GM21423 (cell line): ENCODE data around the gene KCNQ1.

Experiments
- ATAC-seq: cut with Tn5 transposase; IDR thresholded peaks from one replicate; pipeline ENCODE4 v1.9.1; 2021; ENCODE audit warnings: mild to moderate bottlenecking, moderate library complexity; ENCODE audit not compliant: unreplicated experiment

The KCNQ1 gene

DNA sequence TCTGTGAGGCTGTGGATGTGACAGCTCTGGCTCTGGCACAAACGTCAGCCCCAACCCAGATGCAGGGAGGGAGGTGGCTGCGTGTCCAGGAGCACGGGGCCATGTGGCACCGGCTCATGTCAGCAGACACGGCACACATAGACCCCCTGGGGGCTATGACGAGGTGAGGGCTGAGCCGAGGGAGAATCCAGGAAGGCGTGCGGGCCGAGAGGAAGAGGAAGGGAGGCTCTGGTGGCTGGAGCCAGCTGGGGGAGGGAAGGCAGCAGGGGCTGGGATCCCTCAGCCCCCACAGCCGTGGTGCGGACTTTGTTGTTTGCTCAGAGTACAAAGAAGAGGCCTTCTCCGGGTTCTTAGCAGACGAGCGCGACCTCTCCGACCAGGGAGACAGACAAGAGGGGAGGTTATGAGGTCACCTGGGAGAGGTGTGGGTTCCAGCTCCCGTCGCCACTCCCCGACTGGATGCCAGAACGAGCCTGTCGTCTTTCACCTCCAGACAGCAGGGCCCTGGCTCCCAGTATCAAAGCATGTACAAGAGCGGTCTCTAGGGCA is 394.7 kb downstream of the KCNQ1 start:
- ATAC-seq = no peak

- no peak for ATAC-seq
Observed at GRCh38 chr11:2841411-2842190, 396.8 kb downstream of the KCNQ1 start.

DNA sequence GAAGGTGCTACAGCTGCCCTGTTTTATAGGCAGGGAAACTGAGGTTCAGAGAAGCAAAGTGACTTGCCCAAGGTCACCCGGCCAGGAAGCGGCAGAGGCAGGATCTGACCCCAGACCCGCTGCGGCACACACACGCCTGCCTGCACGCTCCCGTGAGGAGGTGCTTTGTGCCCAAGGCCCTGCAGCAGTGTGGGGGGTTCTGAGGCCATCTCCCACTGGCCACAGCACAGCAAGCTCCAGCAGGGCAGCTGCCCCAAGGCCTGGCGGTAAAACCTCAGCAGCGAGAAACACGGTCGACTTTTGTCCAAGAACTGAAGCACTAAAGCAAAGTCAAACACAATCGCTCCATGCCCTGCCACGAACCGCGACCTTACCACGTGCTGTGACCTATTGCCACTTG is 398.1 kb downstream of the KCNQ1 start:
- no peak for ATAC-seq

- no peak for ATAC-seq
Observed at GRCh38 chr11:2843551-2843950, 398.7 kb downstream of the KCNQ1 start.

GRCh38 chr11:2844116-2844842 is 399.5 kb downstream of the KCNQ1 start:
- no peak for ATAC-seq

DNA sequence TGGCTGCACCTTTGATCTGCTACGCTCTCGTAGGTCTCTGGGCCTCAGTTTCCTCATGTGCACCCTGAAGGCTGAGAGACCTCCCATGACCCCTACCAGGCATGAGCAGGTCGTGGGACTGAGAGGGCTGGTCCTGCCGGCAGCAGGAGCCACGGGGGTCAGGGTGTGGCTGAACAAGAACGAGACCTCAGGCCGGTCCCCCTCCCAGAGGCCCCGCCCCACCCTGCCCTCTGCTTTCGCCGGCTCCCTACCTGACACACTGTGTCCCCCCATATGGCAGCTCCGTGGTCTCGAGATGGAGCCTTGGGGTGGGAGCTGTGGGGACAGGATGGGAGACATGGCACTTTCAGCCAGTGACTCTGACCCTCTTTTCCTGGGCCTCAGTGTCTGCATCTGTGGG is 400.2 kb downstream of the KCNQ1 start:
- no peak for ATAC-seq

- no peak for ATAC-seq
Observed at GRCh38 chr11:2846056-2846455, 401.2 kb downstream of the KCNQ1 start.

DNA sequence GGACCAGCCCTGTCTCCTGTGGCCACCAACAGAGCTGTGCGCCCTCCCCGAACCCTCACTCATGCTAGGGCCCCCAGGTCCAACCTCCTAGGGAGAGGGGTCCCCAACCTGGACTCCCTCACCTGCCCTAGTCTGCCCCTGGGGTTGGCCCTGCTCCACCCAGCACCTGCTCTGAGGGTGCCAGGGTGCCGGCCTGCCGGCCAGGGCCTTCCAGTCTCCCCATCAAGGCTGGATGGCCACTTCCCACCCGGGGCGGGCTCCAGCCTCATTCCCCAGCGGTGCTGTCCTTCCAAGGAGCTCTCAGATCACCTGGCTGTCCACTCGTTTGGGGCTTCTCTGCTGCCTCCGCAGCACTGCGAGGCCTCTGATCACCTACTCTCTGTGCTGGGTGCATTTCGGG is 401.7 kb downstream of the KCNQ1 start:
- ATAC-seq = no peak

- no peak for ATAC-seq
Observed at GRCh38 chr11:2847561-2847960, 402.8 kb downstream of the KCNQ1 start.

- no peak for ATAC-seq
Observed at GRCh38 chr11:2848497-2848896, 403.7 kb downstream of the KCNQ1 start.

DNA sequence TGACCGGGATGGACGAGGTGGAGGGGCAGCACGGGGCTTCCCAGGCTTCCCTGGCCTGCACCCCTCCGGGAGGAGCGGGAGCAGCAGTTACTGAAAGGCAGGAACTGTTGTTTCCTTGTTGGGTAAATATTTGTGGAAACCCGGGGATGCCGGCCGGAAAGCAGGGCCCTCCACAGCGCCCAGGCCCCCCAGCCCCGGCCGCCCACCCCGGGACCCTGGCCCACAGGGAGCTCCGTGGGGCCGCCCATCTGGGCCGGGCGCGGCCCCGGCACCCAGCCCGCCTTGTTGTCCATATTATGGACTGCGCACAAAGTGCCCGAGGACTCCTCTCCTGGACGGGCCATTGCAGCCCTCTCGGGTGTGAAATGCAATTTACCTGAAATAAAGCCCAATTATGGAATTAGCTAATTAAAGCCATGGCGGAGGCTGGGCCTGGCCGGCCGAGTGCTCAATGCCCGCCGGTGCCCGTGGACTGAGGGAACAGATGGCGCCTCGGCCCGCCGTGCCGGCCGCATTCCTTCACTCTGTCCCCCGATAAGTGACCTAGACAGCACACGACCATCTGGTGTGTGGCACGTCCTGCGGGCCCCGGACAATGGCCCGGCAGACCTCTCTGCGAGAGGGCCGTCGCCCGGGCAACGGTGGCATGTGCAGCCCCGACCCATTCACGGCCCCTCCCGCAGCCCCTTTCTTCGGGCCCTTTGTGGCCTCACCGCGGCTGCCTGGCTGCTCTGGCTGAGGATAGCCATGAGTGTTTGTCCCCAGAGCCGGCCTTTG is 405.4 kb downstream of the KCNQ1 start:
- ATAC-seq = no peak

DNA sequence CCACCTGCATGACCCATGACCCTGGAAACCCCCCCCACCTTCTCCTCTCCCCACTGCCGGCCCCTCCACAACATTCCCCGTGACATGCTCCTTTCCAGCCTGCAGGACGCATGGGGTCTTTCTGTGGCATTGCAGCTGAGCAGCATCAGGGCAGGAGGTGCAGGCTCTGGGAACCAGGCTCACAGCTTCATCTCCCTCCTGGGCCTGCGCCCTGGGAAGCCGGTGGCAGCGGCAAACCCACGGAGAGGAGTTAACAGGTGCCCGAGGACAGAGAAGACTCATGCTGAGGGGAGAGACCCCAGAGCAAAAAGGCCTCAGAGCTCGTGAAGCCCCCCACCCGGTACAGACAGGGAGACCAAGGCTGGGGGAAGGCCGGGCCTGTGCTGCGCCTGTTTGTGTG is 408.6 kb downstream of the KCNQ1 start:
- ATAC-seq = no peak

DNA sequence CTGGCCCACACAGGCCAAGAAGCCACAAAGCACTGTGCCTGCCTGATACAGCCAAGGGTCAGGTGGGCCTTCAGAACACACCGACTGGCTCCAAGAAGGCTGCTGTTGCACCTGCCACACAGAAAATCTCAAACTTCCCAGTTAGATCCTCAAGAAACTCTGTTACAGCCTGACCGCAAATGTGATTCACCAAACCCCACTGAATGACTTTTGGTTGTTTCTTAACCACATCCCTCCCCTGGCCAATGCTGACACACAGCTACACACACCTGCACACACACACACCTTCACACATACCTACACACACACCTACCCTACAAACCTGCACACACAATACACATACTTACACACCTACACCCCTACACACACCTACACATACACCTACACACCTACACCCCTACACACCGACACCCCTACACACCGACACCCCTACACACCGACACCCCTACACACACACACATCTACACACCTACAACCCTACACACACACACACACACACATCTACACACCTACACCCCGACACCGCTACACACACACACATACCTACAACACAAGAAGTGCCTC is 409.3 kb downstream of the KCNQ1 start:
- no peak for ATAC-seq

GRCh38 chr11:2855162-2855561 is 410.4 kb downstream of the KCNQ1 start:
- ATAC-seq = no peak

DNA sequence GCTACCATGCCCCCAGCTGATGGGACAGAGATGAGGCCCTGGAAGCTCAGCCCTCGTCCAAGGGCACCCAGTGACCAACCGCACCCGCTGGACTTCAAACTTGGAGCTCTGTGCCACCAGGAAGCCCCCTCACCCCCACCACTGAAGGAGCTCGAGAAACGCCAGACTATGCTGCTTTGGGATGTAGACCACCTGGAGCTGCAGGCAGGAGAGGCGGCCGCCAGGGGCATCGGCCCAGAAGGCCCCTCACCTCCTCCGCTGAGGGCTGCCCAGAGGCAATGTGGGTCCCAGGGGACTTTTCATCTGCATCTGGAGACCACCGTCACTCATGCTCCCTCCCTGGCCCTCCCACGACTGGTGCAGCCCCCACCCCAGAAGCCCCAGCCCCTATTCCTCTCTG is 412.5 kb downstream of the KCNQ1 start:
- no peak for ATAC-seq

DNA sequence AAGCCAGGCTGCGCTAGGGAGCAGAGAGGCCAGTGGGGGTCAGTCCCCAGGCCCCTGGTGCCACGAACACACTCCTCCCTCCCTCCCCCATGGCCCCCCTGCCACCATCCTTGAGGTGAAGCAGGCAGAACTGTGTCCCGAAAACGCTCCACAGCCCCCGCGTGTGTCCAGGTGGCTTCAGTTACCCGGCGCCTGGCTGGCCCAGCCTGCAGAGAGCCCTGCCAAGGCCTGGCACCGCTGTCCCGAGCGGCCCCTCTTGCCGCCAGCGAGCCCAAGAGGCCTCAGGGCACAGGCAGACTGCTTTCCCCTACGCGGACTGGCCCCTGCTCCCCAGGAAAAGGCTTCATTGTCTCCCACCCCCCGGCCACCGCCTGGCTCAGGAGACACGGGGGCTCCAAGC is 413.1 kb downstream of the KCNQ1 start:
- no peak for ATAC-seq

DNA sequence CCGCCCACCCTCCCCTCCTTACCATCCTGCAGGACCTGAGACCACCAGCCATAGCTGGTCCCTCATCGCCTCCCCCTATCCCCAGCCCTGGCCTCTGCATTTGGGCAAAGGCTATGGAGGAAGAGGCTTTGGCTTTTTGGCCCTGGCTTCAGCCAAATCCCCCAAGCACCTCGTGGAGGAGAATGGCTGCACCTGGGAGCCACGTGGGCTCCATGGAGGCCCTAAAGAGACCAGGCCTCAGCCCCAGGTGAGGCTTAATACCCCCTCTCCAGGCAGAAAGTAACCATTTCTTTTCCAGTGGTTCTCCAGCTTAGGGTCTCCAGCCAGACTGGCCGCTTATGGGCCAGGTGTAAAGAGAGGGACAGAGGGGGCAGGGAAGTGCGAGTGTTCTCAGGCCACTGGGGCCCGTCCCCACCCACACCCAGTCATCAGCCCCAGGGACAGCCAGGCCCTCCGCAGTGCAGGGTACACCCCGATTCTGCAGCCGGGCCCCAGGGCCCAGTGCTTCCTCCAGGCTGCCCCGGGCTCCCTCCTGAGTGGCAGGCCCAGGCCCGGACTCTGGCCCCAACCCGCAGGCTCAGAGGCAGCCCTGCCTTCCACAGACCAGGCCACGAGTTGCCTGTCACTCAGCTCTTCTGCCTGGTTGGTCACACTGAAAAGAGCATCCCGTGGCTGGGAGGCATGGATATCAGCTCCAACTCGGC is 414.3 kb downstream of the KCNQ1 start:
- no peak for ATAC-seq

DNA sequence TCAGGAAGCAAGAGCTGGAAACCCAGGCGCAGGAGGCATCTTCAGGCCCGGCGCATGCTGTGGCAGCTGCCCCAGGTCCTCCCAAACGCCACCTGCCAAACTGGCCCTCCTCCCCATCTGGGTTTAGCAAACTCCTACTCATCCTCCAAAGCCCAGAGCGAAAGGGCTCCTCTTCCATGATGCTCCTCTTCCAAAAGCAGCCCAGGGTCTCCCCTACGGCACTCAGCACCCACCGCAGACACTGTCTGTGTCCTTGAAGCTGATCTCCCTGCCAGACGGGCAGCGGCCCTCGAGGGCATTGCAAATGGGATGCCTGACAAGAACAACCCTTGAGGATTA is 414.9 kb downstream of the KCNQ1 start:
- no peak for ATAC-seq

DNA sequence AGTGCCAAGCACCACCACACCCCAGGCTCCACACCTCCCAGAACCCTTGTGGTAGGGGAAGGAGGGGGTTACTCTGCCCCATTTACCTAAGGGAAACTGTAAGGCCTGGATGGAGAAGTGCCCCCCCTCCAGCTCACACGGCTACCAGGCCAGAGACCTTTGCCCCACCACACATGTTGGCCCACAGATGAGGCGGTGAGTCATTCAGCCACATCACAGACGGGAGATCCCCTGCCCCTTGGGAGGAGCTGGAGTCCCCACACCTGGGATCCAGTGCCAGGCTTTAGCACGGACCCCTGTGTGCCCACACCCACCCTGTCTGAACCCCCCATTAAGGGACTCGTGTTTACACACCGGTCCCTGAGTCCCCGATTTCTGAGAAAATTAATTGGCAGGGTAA is 415.8 kb downstream of the KCNQ1 start:
- no peak for ATAC-seq

DNA sequence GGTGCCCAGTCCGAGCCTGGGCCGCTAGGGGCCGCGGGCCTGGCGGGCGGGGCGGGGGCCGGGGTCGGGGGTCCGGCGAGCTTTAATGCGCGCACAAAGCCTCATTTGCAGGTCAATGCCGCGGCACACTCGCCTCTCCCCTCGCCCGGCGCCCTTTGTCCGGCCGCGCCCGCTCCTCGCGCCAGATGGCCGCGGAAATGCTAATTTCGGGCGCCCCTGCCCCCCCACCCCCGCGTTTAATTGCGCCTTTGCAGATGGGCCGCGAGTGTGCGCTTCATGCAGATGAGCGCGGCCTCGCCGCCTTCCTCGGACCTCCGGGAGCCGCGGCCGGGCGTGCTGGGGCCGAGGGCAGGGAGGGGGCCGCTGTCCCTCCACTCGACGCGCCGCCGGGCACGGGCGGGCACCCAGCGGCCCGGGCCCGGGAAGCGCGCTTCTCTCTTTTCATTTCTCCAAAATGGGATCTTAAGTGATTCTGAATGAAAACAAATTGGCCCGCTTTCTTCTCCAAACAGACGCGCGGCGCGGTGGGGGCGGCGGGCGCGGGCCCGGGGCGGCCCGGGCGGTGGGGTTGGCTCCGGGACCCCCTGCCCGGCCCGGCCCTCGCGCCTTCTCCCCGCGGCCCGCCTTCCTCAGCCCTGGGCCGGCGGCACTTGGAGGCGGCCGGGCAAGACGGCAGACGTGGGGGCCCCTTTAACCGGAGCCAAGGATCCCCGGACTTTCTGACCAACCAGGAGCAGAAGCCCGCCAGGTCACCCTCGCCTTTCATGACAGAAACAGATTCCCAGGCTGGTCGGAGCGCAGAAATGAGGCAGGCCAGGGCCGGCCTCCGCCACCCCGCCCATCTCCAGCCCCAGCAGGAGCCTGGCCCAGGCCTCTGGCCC is 417.8 kb downstream of the KCNQ1 start:
- ATAC-seq = no peak
